NCI-H128 (cell line): ENCODE results near the gene GFI1.
"Not testable (repeated sequence)": the region's sequence is repeated elsewhere in the genome, so short reads cannot be mapped to it uniquely, and the experiment has no call there.

Experiments
- DNase-seq: peaks from one replicate; lab custom pipeline; 2025; ENCODE audit not compliant: unreplicated experiment; lab: John Stamatoyannopoulos, UW

GFI1 gene

GRCh38 chr1:92466683-92467352 lies 19.9 kb downstream of the GFI1 start:
- no peak for DNase-seq

- no peak for DNase-seq
Measured at GRCh38 chr1:92465256-92465647, 21.5 kb downstream of the GFI1 start.

DNA sequence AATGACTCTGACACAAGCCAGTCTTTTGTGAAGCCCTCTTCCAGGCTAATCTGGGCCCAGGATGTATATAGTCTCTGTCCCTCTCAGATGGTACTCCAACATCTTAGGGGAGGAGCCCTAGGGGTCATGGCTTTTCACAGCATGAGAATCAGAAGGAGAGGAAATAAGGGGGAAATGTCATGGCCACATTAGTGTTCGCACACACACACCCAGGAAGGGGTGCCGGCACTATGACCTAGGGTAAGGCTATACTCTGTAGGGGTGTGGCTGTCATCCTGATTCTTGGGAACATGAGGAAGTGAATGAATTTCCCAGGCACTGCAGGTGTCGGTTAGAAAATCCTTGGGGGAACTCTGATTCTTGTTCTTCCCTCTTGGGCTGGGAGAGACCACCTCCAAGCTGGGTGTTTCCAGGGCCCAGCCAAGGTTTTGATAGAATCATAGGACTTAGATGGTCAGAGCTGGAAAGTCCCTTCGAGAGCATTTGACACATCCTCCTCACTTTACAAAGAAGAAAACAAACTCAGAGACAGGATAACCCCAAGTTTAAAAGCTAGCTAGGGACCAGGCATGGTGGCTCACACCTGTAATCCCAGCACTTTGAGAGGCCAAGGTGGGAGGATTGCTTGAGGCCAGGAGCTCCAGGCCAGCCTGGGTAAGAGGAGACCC lies 22.0 kb downstream of the GFI1 start:
- DNase-seq, result no peak

- no peak for DNase-seq
Measured at GRCh38 chr1:92461364-92462097, 25.2 kb downstream of the GFI1 start.

DNA sequence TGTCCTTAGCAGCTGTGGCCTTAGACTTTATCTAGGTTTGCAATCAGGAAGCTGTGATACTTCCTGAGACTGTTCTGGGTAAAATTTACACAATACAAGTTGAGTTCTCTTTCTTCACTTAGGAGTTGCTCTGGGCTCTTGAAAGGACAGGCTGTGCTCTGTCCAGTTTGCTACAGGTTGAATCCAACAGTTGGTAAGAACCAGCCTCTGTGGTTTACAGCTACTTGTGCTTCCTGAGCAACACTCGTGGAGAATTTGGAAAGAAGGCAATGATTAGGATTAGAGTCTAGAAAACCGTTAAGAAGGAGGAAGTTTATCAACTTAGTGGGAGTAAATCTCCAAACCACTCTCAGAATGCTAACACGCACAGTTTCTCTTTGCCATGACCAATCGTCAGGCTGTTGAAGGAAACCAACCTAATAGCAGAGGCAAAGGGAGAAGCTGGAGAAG lies 26.8 kb downstream of the GFI1 start:
- DNase-seq, result no peak

DNA sequence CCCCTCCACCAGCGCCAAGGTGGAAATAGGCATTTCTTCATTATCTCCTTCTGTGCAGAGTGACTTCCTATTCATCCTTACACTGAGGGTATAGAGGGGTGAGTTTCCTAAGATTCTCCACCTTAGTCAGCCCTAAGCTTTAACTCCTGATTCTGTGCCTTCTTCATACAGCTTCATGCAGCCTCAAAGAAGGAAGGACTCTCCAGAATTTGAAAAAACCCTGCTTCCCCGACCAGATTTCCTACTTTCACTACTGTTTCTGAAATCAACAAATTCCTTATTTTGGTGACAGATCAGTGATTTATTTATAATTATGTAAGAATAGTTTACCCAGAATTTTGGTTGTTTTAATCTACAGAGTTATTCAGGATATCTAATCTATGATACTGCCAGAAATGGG lies 28.6 kb downstream of the GFI1 start:
- no peak for DNase-seq

GRCh38 chr1:92447976-92448375 lies 38.7 kb downstream of the GFI1 start:
- DNase-seq, result no peak

DNA sequence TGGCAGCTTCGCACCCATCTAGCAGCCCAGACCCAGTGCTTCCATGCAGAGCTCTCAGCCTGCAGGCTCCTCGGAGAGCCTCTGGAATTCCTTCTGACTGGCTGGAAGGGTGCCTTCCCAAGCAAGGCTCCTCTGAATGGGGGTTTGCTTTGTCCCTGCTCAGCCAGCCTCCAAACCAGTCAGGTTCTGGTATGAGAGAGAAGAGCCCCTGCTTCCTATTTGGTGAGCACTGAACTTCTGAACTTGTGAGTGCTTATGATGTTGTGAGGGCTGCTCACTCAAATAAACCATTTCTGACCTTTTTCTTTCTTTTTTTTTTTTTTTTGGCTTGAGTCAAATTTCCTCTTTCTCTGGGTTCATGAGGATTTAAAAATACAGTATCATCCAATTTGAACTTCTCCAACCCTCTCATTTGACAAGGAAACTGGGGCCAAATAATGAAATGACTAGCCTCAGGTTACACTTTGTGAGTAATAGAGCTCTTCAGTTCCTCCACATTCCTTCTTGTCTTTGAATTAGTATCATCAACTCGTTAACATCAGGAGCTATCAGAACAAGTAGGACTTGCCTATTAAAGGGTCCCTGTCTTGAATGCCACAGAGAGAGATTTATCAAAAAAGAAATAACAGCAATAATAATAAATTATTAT lies 39.6 kb downstream of the GFI1 start:
- no peak for DNase-seq

DNA sequence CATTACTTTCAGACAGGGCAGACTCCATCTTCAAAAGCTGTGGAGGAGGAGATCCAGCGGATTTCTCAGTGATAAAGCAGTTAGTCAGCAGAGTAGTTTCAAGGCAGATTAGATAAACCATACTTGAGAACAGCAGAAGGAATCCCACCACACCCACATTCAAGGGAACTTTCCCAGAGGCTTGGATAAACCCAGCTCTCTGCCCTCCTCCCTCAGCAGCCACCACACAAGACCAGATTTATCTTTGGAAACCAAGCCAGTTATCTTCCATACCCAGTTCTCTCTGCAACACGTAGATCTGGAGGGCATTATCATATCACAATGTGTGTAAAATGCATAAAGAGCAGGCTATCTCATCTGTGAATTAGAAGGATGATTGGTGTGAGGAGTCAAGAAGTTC lies 40.2 kb downstream of the GFI1 start:
- DNase-seq, result no peak

- DNase-seq, result no peak
Measured at GRCh38 chr1:92445865-92446264, 40.9 kb downstream of the GFI1 start.

DNA sequence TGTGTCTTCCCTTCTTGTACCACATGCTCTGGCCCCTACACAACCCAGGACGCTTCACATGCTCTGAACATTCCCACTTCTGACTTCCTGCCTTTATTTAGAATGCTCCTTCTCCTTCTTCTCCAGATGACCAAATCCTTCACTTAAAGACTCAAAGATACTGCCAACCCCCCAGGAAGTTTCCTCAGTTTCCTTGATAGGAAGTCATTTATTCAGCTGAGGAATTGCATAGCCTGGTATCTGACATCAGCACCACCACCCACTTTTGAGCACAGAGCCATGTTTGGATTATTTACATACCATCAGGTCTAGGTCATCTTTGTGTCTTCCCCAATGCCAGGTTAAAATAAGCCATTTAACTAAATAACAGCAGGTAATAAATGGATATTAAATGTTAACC lies 42.4 kb downstream of the GFI1 start:
- no peak for DNase-seq

DNA sequence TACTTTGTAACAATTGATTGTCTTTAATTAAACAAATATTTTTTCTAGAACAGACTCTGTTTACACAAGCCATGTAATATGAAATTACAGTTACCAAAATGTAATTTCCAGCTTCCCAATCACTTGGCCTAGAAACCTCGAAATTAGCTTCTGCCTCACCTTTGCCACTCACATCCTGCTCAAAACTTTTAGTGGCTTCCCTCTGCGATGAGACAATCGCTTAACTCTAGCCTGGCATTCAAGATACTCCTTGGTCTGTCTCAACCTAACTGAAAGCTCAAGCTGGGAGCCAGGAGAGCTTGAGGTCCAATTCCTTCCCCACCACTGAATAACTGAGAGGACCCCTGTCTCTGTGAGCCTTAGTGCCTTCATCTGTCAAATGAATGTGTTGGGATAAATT lies 42.8 kb downstream of the GFI1 start:
- no peak for DNase-seq

DNA sequence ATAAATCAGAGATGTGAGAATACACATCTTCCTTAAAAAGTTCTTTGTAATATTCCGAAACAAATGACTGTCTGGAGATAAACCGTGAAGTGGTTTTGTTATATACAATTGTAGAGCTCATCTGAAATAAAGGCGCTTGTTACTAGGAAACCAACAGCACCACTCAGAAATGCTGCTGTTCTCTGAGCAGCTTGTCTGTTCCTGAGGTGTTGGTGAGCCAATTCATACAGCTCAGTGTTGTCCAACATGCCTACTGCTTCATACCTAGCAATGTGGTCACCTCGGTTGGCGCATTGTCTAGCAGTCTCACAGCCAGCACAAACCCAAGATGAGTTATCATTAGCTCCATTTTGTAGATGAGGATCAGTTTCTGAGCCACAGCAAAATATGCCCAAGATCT lies 44.4 kb downstream of the GFI1 start:
- no peak for DNase-seq

- DNase-seq, result no peak
Measured at GRCh38 chr1:92441697-92442342, 44.9 kb downstream of the GFI1 start.

DNA sequence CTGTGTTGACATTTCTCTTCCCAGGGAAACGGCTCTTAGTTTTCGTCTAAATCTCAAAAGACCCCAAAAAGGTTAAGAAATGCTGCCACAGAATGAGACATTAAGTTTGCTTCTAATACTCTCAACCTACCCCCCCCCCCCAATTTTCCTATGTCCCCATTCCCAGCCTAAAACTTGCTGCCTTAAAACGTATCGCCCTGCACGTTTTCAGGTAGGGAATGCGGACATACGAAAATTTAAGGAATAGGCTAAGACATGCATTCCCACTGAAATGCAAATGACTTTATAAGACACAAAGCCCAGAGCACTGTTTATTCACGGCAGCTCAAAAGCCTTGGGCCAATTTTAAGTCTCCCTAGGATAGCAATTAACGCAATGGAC lies 45.4 kb downstream of the GFI1 start:
- DNase-seq, result no peak

DNA sequence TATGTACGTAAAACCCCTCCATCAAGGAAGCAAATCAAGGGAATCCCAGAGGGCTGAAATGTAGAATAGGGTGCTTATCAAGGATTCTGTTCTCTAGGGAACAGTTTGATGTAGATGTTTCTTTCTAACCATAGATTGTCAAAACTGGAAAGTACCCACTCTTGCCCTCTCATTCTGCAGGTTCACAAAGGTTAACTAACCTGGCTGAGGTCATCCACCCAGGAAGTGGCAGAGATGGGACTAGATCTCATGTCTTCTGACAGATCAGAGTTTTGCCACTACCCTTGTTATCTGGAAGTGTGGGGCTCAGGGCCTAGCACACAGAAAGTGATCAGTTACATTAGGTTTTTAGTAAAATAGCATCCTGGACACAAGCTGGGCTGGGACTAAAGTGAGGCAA lies 47.4 kb downstream of the GFI1 start:
- no peak for DNase-seq

DNA sequence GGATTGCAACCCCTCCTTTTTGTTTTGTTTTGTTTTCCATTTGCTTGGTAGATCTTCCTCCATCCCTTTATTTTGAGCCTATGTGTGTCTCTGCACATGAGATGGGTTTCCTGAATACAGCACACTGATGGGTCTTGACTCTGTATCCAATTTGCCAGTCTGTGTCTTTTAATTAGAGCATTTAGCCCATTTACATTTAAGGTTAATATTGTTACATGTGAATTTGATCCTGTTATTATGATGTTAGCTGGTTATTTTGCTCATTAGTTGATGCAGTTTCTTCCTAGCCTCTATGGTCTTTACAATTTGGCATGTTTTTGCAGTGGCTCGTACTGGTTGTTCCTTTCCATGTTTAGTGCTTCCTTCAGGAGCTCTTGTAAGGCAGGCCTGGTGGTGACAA lies 52.2 kb downstream of the GFI1 start:
- not testable (repeated sequence) for DNase-seq

DNA sequence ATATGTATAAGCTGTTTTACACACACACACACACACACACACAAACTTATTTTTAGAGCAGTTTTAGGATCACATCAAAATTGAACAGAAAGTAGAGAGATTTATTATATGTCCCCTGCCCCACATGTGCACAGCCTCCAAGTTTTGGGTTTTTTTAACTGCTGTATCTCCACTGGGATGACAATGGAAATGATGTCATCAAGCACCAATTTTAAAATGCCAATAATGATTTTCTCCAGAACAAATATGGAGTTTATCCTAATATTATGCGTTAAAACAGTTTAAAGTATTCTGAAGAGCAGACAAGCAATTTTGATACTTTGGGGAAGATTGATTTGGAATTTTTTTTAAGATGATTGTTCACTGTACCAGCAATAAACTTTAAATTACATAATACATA lies 56.7 kb downstream of the GFI1 start:
- DNase-seq, result no peak

- no peak for DNase-seq
Measured at GRCh38 chr1:92425617-92426016, 61.1 kb downstream of the GFI1 start.
